GM04504 (cell line): Measurements from ENCODE around the gene RASA2.
"Not testable (repeated sequence)": the region's sequence is repeated elsewhere in the genome, so short reads cannot be mapped to it uniquely, and the experiment has no call there.

Experiments used
- DNase-seq: peaks from one replicate; pipeline ENCODE4 v3.0.0-alpha.2; 2012; ENCODE audit warnings: low read depth

RASA2 gene

GRCh38 chr3:141498598-141499223 lies 11.9 kb downstream of the RASA2 start:
- DNase-seq, result no peak

- no peak for DNase-seq
Observed at GRCh38 chr3:141499284-141499683, 12.5 kb downstream of the RASA2 start.

GRCh38 chr3:141499965-141500364 lies 13.1 kb downstream of the RASA2 start:
- DNase-seq, result no peak

- DNase-seq, result no peak
Observed at GRCh38 chr3:141500397-141500796, 13.6 kb downstream of the RASA2 start.

GRCh38 chr3:141505166-141505565 lies 18.3 kb downstream of the RASA2 start:
- no peak for DNase-seq

- no peak for DNase-seq
Observed at GRCh38 chr3:141506071-141506470, 19.2 kb downstream of the RASA2 start.

- no peak for DNase-seq
Observed at GRCh38 chr3:141507392-141508066, 20.7 kb downstream of the RASA2 start.

- DNase-seq, result no peak
Observed at GRCh38 chr3:141508067-141508436, 21.2 kb downstream of the RASA2 start.

- DNase-seq, result no peak
Observed at GRCh38 chr3:141511361-141511760, 24.5 kb downstream of the RASA2 start.

GRCh38 chr3:141514382-141514781 lies 27.6 kb downstream of the RASA2 start:
- DNase-seq, result no peak

- no peak for DNase-seq
Observed at GRCh38 chr3:141519587-141519986, 32.8 kb downstream of the RASA2 start.

GRCh38 chr3:141521781-141522180 lies 35.0 kb downstream of the RASA2 start:
- DNase-seq, result no peak

- no peak for DNase-seq
Observed at GRCh38 chr3:141523615-141524375, 37.0 kb downstream of the RASA2 start.

GRCh38 chr3:141524988-141525387 lies 38.2 kb downstream of the RASA2 start:
- DNase-seq, result no peak

GRCh38 chr3:141525814-141526213 lies 39.0 kb downstream of the RASA2 start:
- no peak for DNase-seq

GRCh38 chr3:141526709-141527108 lies 39.9 kb downstream of the RASA2 start:
- DNase-seq, result no peak

- DNase-seq, result no peak
Observed at GRCh38 chr3:141528800-141529199, 42.0 kb downstream of the RASA2 start.

- no peak for DNase-seq
Observed at GRCh38 chr3:141529256-141529655, 42.4 kb downstream of the RASA2 start.

GRCh38 chr3:141529717-141530414 lies 43.0 kb downstream of the RASA2 start:
- no peak for DNase-seq

- peak; percentile 61 for DNase-seq
Observed at GRCh38 chr3:141530415-141530768, 43.6 kb downstream of the RASA2 start.

GRCh38 chr3:141532609-141533008 lies 45.8 kb downstream of the RASA2 start:
- no peak for DNase-seq

GRCh38 chr3:141536017-141536416 lies 49.2 kb downstream of the RASA2 start:
- not testable (repeated sequence) for DNase-seq

GRCh38 chr3:141537856-141538255 lies 51.0 kb downstream of the RASA2 start:
- no peak for DNase-seq
